ENCODE measurements around the gene STIM1. TPM values are rescaled to one million over a fixed set of nuclear protein-coding genes. Genes with fewer than 3 reads are reported as not detected.

Gene STIM1
- total and polyA plus RNA-seq, 2 experiments from 2014 or later, result 16.1 to 60.0 TPM

DNA sequence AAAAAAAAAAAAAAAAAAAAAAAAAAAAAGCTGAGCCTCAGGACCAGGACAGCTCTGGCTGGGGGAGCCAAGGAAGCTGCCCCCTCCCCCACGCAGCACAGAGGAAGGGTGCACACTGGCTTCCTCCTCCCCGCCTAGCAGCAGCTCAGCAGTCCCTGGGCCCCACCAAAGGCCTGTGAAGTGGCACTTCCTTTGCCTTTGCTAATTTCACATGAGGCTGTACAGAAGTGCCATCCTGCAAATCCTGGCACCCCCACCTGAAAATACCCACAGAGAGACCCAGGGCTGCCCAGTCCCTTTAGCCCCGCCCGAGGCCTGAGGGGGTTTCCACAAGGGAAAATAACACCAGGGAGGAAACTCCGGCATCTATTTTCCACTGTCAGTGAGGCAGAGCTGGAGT lies 18.6 kb upstream of the STIM1 start:
- DNase-seq (ENCODE audit: low read depth in 1 of 2, low spot score in 1 of 2), result no peak
- Histone ChIP-seq H3K36me3 (no peaks in the 10 kb centered on the region), H3K27me3 (no peaks in the 10 kb centered on the region), H3K4me3 (no peak overlapping the region), H3K9me3 (ENCODE audit: low read depth) (no peaks in the 10 kb centered on the region), H3K27ac (no peak overlapping the region), H3K4me1 (ENCODE audit: low read depth) (peaks cover 11% of the 10 kb centered on the region)
- TF ChIP-seq, protein P1, sequence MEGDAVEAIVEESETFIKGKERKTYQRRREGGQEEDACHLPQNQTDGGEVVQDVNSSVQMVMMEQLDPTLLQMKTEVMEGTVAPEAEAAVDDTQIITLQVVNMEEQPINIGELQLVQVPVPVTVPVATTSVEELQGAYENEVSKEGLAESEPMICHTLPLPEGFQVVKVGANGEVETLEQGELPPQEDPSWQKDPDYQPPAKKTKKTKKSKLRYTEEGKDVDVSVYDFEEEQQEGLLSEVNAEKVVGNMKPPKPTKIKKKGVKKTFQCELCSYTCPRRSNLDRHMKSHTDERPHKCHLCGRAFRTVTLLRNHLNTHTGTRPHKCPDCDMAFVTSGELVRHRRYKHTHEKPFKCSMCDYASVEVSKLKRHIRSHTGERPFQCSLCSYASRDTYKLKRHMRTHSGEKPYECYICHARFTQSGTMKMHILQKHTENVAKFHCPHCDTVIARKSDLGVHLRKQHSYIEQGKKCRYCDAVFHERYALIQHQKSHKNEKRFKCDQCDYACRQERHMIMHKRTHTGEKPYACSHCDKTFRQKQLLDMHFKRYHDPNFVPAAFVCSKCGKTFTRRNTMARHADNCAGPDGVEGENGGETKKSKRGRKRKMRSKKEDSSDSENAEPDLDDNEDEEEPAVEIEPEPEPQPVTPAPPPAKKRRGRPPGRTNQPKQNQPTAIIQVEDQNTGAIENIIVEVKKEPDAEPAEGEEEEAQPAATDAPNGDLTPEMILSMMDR (IDR thresholded peaks at IDR 0.05; ENCODE audit: low read depth, low read length), result no peak

DNA sequence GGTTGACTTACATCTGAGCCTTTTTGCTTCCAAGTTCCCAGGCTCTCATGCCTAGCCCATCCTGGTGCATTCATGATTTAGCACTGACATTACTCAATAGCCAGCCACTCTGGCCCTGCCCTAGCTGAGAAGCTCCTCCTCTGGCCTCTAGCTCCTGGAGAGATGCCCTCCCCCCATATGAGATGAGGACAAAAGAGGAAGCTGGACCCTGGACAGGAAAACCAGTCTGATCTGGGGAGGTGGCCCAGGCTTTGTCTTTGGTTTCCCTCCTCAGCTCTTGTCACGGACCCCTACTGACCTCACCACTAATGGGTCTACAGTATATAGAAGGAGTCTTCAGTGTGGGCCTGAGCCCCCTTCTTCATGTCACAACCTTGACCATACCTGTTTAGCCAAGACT lies 17.7 kb upstream of the STIM1 start:
- Histone ChIP-seq H3K4me3 (no peak overlapping the region), H3K36me3 (no peaks in the 10 kb centered on the region), H3K9me3 (ENCODE audit: low read depth) (no peaks in the 10 kb centered on the region), H3K27me3 (no peaks in the 10 kb centered on the region), H3K27ac (no peak overlapping the region), H3K4me1 (ENCODE audit: low read depth) (peaks cover 4% of the 10 kb centered on the region)
- TF ChIP-seq, protein P1 (IDR thresholded peaks at IDR 0.05; ENCODE audit: low read depth, low read length), result no peak
- DNase-seq (ENCODE audit: low read depth in 1 of 2, low spot score in 1 of 2), result peak in 1 of 2 donors; percentile 53

DNA sequence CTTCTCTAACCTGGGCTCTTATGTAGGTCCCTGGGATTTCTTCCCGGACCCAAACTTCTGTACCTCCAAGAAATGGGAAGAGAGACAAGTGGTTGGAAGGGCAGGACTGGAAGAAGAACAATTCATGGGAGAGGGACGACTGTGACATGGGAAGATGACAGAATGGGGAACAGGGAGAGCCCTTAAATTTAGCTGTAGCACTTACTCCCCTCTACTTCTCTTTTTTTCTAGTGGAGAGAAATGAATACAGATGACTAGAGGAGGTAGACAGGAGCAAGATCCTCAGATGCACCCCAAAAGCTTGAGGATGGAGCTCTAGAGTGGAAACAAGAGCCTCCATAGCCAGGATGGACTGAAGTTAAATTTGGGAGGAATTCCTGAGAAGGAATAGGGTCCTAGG lies 17.0 kb upstream of the STIM1 start:
- Histone ChIP-seq H3K4me3 (no peak overlapping the region), H3K36me3 (no peaks in the 10 kb centered on the region), H3K9me3 (ENCODE audit: low read depth) (no peaks in the 10 kb centered on the region), H3K27ac (no peak overlapping the region), H3K4me1 (ENCODE audit: low read depth) (peaks cover 4% of the 10 kb centered on the region), H3K27me3 (no peaks in the 10 kb centered on the region)
- DNase-seq (ENCODE audit: low read depth in 1 of 2, low spot score in 1 of 2), result no peak
- TF ChIP-seq, protein P1 (IDR thresholded peaks at IDR 0.05; ENCODE audit: low read depth, low read length), result no peak

DNA sequence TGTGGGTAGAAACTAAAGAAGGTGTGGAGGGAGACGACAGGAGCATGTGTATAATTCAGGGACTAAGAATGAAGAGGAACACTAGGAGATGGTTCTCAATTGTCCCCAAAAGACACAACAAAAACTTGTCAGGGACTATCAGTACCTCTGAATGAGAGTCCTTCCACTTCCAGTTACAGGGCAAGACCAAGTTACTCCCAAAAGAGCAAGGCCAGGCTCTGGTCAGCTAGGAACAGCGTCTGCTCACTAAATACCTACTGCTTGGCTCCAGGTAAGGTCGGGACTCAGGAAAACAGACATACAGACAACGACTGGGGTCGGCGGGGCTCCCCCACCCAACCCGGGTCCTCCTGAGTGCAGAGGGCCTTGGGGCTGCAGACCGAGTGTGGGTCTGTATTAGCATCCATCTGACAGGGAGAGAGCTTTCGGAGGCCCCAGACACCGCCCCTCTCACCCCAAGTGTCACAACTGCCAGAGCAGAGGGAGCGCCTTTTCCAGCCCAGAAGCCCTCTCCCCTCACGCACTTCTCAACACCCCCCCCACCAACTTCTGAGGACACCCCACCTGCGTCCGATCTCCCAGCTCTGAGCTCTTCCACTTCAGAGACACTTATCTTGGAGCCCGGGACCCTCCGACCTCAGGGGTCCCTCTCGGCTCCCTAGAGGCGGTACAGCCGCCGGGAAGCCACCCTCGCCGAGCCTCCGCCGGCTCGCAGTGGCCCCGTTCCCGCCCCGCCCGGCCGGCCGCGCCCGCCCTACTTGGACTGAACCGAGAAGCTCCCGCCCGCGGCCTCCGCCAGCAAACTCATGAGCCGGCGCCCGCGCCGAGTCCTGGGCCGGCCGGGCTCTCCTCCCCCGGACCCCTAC lies 15.2 kb upstream of the STIM1 start:
- Histone ChIP-seq H3K36me3 (no peaks in the 10 kb centered on the region), H3K27ac (peak overlapping the region; percentile 65), H3K4me1 (ENCODE audit: low read depth) (peaks cover 4% of the 10 kb centered on the region), H3K27me3 (no peaks in the 10 kb centered on the region), H3K4me3 (peak overlapping the region; percentile 91), H3K9me3 (ENCODE audit: low read depth) (no peaks in the 10 kb centered on the region)
- TF ChIP-seq, protein P1 (IDR thresholded peaks at IDR 0.05; ENCODE audit: low read depth, low read length), result no peak
- DNase-seq (ENCODE audit: low read depth in 1 of 2, low spot score in 1 of 2), result peak in 1 of 2 donors; percentile 79

DNA sequence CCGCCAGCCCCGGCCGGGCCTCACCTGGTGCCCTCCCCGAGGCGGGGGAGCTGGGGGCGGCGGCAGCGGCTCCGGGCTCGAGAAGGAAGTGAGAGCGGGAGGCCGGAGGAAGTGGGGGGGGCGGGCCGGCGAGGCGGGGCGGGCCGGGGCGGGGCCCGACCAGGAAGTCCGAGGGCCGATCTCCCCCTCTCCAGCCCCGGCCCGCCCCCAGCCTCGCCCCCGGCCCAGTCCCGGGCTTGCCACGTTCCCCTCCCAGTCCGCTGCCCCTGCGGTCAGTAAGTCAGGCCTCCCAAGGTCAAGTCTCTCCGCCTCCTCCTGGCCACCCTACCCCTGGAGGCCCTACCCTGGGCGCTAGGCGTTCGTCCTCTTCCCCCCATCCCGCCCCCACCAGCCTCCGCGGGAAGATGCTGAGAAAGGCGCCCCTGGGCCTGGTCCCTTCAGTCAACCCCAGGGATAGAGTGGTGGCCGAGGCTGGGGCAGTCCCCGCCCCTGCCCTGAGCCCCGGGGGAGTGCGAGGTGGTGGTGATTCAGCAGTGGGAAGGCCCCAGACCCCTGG lies 14.5 kb upstream of the STIM1 start, which contains the start of gene RHOG:
Gene RHOG, minus strand, starts transcription at position 90 of the 556 bp plus-strand sequence. CDS start 12,821 bp downstream, outside the sequence.
- Histone ChIP-seq H3K4me3 (peak within 1 kb of the TSS; percentile 91), H3K27ac (peak within 1 kb of the TSS; percentile 75), H3K36me3 (no peaks in the 10 kb centered on the region), H3K4me1 (ENCODE audit: low read depth) (peaks cover 4% of the 10 kb centered on the region), H3K9me3 (ENCODE audit: low read depth) (no peaks in the 10 kb centered on the region), H3K27me3 (no peaks in the 10 kb centered on the region)
- TF ChIP-seq, protein P1 (IDR thresholded peaks at IDR 0.05; ENCODE audit: low read depth, low read length), result no peak
- DNase-seq (ENCODE audit: low read depth in 1 of 2, low spot score in 1 of 2), result peak; percentile 81 to 89

Measured in cardiac muscle cell (in vitro differentiated cells and primary cell).